Measurements from ENCODE around the gene SULT1B1. TPM values are rescaled to one million over a fixed set of nuclear protein-coding genes. Genes with fewer than 3 reads are reported as not detected.

Gene SULT1B1
- total RNA-seq, 1 experiment from 2014 or later, result not detected

- Histone ChIP-seq H3K27me3 (ENCODE audit: insufficient read depth, low read length) (no peaks in the 10 kb centered on the region), H4K91ac (ENCODE audit: insufficient read length, low read depth, low read length) (no peak overlapping the region), H3K56ac (ENCODE audit: insufficient read length, low read depth, low read length) (no peak overlapping the region), H3K23me2 (ENCODE audit: insufficient read length, low read depth, low read length, poor library complexity, severe bottlenecking) (no peaks in the 10 kb centered on the region), H3K9ac (ENCODE audit: extremely low read depth, insufficient read length, low read length) (no peak overlapping the region), H3K9me3 (ENCODE audit: control insufficient read depth, low read depth, low read length) (no peaks in the 10 kb centered on the region), H3K79me2 (ENCODE audit: insufficient read depth, low read length) (no peaks in the 10 kb centered on the region), H3T11ph (ENCODE audit: low read length) (no peak overlapping the region), H3K18ac (ENCODE audit: insufficient read length, low read depth, low read length) (no peak overlapping the region), H2AK5ac (ENCODE audit: insufficient read length, low read length) (no peak overlapping the region), H2BK15ac (ENCODE audit: low read depth, low read length) (no peak overlapping the region), H3K4me1 (ENCODE audit: insufficient read depth, low read length) (no peaks in the 10 kb centered on the region), H3K4me2 (ENCODE audit: insufficient read depth, insufficient read length, low read length) (no peak overlapping the region), H2BK120ac (ENCODE audit: low read depth, low read length, poor library complexity, severe bottlenecking) (no peak overlapping the region), H2AFZ (ENCODE audit: low read length) (no peak overlapping the region), H4K8ac (replicated peaks; ENCODE audit: insufficient read length, low read depth, low read length) (no peak overlapping the region), H2BK20ac (ENCODE audit: low read depth, low read length, poor library complexity, severe bottlenecking) (no peak overlapping the region), H3K4ac (ENCODE audit: low read depth, low read length) (no peak overlapping the region), H3K14ac (ENCODE audit: insufficient read depth, low read length) (no peak overlapping the region), H3K27ac (ENCODE audit: insufficient read length, low read depth, low read length) (no peak overlapping the region), H2BK5ac (ENCODE audit: insufficient read length, low read length) (no peak overlapping the region), H3K23ac (ENCODE audit: insufficient read length, low read depth, low read length) (no peak overlapping the region), H4K20me1 (ENCODE audit: control insufficient read depth, insufficient read depth, insufficient read length) (no peaks in the 10 kb centered on the region), H3K79me1 (ENCODE audit: insufficient read depth, low read depth, low read length, poor library complexity, severe bottlenecking) (no peaks in the 10 kb centered on the region), H4K5ac (ENCODE audit: insufficient read length, low read depth, low read length) (no peak overlapping the region), H2BK12ac (ENCODE audit: insufficient read length, low read depth, low read length) (no peak overlapping the region)
- no CpG with 5 or more reads among the region's 15 CpGs for WGBS (ENCODE audit: extremely low coverage, insufficient read length, low lambda C conversion rate)
- peaks cover 0 to 2% (median 0%) of the 10 kb centered on the region in 3 experiments; a peak in 1 of 7 replicates for H3K36me3 Mint-ChIP-seq (ENCODE audit: insufficient read depth in 1 of 3, low read depth in 3 of 3)
- H3K4me1 Mint-ChIP-seq, result peaks cover 4 to 5% of the 10 kb centered on the region in 2 experiments; a peak in 2 of 4 replicates
- peaks cover 0 to 2% of the 10 kb centered on the region in 2 experiments; a peak in 1 of 5 replicates for H3K9me3 Mint-ChIP-seq
- no peak overlapping the region for H3K27ac Mint-ChIP-seq
- H3K4me3 Mint-ChIP-seq, result no peak overlapping the region
- no peak for TF ChIP-seq CTCF (conservative IDR thresholded peaks at IDR 0.05)
- H3K27me3 Mint-ChIP-seq (ENCODE audit: low read depth), result no peaks in the 10 kb centered on the region
- DNase-seq, result no peak
Observed at GRCh38 chr4:69782651-69783310, 22.4 kb upstream of the SULT1B1 start.

Data from H9 (cell line).